ENCODE results near the gene RHAG. TPM values are rescaled to one million over a fixed set of nuclear protein-coding genes. Genes with fewer than 3 reads are reported as not detected.

RHAG gene
- total and polyA plus RNA-seq, 4 donors = 0.03 to 5.7 (median 0.31) TPM; not detected in 1

GRCh38 chr6:49648036-49648435 lies 11.4 kb upstream of the RHAG start:
- Histone ChIP-seq H3K36me3 (ENCODE audit: control insufficient read depth in 4 of 4, insufficient read depth in 4 of 4, low read length in 4 of 4) (no peaks in the 10 kb centered on the region), H3K4me3 (no peak overlapping the region), H3K27me3 (ENCODE audit: control insufficient read depth in 3 of 3, insufficient read depth in 3 of 3, low read length in 2 of 3) (no peaks in the 10 kb centered on the region), H3K27ac (ENCODE audit: low read depth in 1 of 2, low read length in 1 of 2) (no peak overlapping the region), H3K9ac (ENCODE audit: insufficient read depth in 1 of 2, low read length in 2 of 2) (no peak overlapping the region), H3K4me1 (ENCODE audit: control insufficient read depth in 5 of 5, insufficient read depth in 5 of 5, low read length in 5 of 5) (peaks cover 0 to 4% (median 0%) of the 10 kb centered on the region in 5 donors), H3K9me3 (ENCODE audit: control insufficient read depth in 4 of 4, insufficient read depth in 3 of 4, low read length in 3 of 4) (no peaks in the 10 kb centered on the region)
- TF ChIP-seq CTCF (IDR thresholded peaks at IDR 0.05; ENCODE audit: control extremely low read depth, extremely low read depth) = no peak
- DNase-seq (no peak), ATAC-seq (ENCODE audit: insufficient read depth, low FRiP score) (no peak)

- ATAC-seq (ENCODE audit: insufficient read depth, low FRiP score) = no peak
- H3K27ac ChIP-seq (ENCODE audit: low read depth in 1 of 2, low read length in 1 of 2) = no peak overlapping the region
- no peak for TF ChIP-seq CTCF (IDR thresholded peaks at IDR 0.05; ENCODE audit: control extremely low read depth, extremely low read depth)
- DNase-seq = no peak
- 90 to 96% methylated on average over 2 of the region's 2 CpGs for WGBS, 2 donors
- H3K36me3 ChIP-seq (ENCODE audit: control insufficient read depth in 4 of 4, insufficient read depth in 4 of 4, low read length in 4 of 4) = no peaks in the 10 kb centered on the region
- no peak overlapping the region for H3K9ac ChIP-seq (ENCODE audit: insufficient read depth in 1 of 2, low read length in 2 of 2)
- H3K4me1 ChIP-seq (ENCODE audit: control insufficient read depth in 5 of 5, insufficient read depth in 5 of 5, low read length in 5 of 5) = peaks cover 0 to 4% (median 0%) of the 10 kb centered on the region in 5 donors
- no peak overlapping the region for H3K4me3 ChIP-seq
- H3K9me3 ChIP-seq (ENCODE audit: control insufficient read depth in 4 of 4, insufficient read depth in 3 of 4, low read length in 3 of 4) = no peaks in the 10 kb centered on the region
- no peaks in the 10 kb centered on the region for H3K27me3 ChIP-seq (ENCODE audit: control insufficient read depth in 3 of 3, insufficient read depth in 3 of 3, low read length in 2 of 3)
Measured at GRCh38 chr6:49647476-49647875, 10.8 kb upstream of the RHAG start.

- Histone ChIP-seq H3K9ac (ENCODE audit: insufficient read depth in 1 of 2, low read length in 2 of 2) (no peak overlapping the region), H3K27me3 (ENCODE audit: control insufficient read depth in 3 of 3, insufficient read depth in 3 of 3, low read length in 2 of 3) (no peaks in the 10 kb centered on the region), H3K4me3 (no peak overlapping the region), H3K4me1 (ENCODE audit: control insufficient read depth in 5 of 5, insufficient read depth in 5 of 5, low read length in 5 of 5) (peaks cover 0 to 4% (median 0%) of the 10 kb centered on the region in 5 donors), H3K27ac (ENCODE audit: low read depth in 1 of 2, low read length in 1 of 2) (no peak overlapping the region), H3K36me3 (ENCODE audit: control insufficient read depth in 4 of 4, insufficient read depth in 4 of 4, low read length in 4 of 4) (no peaks in the 10 kb centered on the region), H3K9me3 (ENCODE audit: control insufficient read depth in 4 of 4, insufficient read depth in 3 of 4, low read length in 3 of 4) (no peaks in the 10 kb centered on the region)
- 71 to 81% methylated on average over 4 of the region's 4 CpGs for WGBS, 2 donors
- DNase-seq (no peak), ATAC-seq (ENCODE audit: insufficient read depth, low FRiP score) (no peak)
- TF ChIP-seq CTCF (IDR thresholded peaks at IDR 0.05; ENCODE audit: control extremely low read depth, extremely low read depth) = no peak
Measured at GRCh38 chr6:49646942-49647341, 10.3 kb upstream of the RHAG start.

GRCh38 chr6:49646130-49646824 lies 9.6 kb upstream of the RHAG start:
- 45 to 76% methylated on average over 3 of the region's 3 CpGs for WGBS, 2 donors
- no peaks in the 10 kb centered on the region for H3K9me3 ChIP-seq (ENCODE audit: control insufficient read depth in 4 of 4, insufficient read depth in 3 of 4, low read length in 3 of 4)
- no peak for TF ChIP-seq CTCF (IDR thresholded peaks at IDR 0.05; ENCODE audit: control extremely low read depth, extremely low read depth)
- DNase-seq = no peak
- no peak overlapping the region for H3K27ac ChIP-seq (ENCODE audit: low read depth in 1 of 2, low read length in 1 of 2)
- H3K4me1 ChIP-seq (ENCODE audit: control insufficient read depth in 5 of 5, insufficient read depth in 5 of 5, low read length in 5 of 5) = peaks cover 0 to 2% (median 0%) of the 10 kb centered on the region in 5 donors
- no peaks in the 10 kb centered on the region for H3K27me3 ChIP-seq (ENCODE audit: control insufficient read depth in 3 of 3, insufficient read depth in 3 of 3, low read length in 2 of 3)
- no peaks in the 10 kb centered on the region for H3K36me3 ChIP-seq (ENCODE audit: control insufficient read depth in 4 of 4, insufficient read depth in 4 of 4, low read length in 4 of 4)
- no peak for ATAC-seq (ENCODE audit: insufficient read depth, low FRiP score)
- no peak overlapping the region for H3K9ac ChIP-seq (ENCODE audit: insufficient read depth in 1 of 2, low read length in 2 of 2)
- no peak overlapping the region for H3K4me3 ChIP-seq

All from lung (tissue), 12 donors.